ENCODE measurements around the gene ARHGEF2.

ARHGEF2 gene

DNA sequence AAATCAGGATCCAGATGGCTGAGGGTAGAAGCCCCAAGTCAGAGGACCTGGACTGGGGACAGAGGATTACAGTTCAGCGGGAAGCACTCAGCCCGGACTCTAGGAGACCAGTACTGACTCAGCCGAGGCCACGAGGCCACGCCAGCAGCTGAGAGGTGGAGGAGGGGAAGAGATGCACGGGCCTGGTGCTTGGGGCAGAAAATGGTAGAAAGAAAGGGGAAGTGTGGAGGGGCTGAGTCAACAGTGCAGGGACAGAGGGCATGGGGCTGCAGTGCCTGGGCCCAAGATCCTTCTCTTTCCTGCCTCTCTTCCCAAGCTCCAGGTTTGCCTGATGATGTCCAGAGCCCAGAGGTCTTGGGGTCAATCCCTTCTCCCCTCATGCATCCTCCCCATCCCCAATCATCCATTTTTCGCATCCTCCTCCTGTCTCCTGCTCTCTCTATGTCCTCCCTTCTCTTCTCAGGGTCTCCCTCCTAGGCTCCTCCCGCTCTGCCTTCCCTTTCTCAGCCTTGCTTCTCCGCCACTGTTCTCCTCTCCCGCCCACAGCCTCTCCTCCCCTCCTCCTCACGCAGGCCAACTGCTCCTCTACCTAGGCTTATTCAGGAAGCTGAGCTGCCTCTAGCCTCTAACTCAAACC lies 7.7 kb downstream of the ARHGEF2 start:
- no peak for DNase-seq

DNA sequence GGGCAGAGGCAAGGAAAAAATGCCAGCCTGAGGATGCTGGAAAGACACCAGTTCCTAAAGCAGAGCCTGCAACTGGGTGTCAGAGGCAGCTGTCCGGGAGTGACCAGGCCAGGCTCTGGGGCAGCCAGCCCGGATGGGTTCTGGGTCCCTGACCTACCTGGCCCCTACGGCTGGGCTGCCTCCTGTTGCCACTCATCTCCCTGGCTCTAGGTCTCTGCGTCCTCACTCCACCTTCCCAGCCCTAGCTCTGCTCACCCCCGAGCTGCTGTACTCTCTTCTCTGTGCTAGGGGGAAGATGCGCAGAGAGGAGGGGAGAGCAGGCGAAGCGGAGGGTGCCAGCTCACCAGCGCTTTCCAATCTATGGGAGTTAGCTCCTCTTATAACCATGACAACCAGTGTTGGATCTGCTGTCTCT lies 9.0 kb downstream of the ARHGEF2 start:
- DNase-seq: no peak

DNA sequence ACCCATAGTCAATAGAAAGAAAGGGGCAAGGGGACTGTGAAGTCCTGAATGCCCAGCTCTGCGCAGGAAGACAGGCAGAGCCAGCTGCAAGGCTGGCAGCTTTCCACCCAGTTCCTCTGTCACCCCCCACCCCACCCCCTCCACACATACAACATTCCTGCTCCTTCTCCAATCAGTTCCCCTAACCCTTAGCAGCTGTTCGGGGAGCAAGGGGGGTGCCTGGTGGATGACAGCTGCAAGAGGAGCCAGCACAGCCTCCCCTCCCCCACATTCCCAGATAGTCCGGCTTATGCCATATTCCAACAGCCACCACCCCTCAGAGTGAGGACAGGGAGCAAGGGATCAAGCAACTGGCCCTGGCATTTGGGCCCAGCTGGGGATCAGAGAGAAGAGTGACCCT lies 9.7 kb downstream of the ARHGEF2 start:
- no peak for DNase-seq

DNA sequence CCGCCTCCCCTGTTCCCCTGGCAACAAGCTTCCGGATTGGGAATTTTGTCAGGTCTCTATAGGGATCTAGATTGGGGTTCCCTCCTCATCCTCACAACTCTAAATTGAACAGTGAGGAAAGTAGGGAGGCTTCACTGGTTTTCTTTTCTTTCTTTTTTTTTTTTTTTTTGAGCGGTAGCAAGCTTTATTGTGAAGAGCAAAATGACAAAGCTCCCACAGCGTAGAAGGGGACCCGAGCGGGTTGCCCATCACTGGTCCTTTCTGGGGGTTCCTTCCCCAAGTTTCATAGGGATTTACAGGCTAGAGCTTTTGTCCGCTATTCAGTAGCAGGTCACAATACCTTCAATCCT lies 10.3 kb downstream of the ARHGEF2 start:
- no peak for DNase-seq

DNA sequence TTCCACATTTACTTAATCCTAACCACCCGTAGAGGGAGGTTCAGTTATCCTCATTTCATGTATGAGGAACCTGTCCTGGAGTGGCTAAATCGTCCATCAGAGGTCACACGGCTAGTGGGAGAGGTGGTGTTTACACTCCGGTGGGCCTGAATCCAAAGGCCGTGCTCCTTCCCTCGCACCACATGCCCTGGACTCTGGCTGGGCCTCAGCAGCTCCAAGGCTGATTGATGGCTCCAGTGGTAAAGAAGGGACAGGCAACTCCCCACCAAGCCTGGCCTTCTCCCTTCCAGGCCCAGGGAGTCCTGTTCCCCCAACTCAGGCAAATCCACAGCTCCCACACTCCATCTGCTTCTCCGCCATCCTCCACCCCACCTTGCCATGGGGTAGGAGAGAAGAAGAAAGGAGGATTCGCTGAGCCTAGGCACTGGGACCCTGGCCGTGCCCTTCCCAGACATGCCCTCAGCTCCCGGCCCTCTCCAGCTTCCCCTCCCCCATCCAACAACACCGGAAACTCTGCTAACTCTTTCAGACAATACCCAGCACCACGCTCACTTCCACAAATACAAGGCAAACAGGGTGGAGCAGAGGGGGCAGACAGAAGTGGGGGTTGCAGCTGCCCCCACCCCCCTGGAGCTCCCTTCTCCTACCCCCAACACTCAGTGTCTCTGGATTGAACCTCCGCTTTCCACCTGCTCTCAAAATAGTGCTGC lies 10.9 kb downstream of the ARHGEF2 start:
- DNase-seq: no peak

DNA sequence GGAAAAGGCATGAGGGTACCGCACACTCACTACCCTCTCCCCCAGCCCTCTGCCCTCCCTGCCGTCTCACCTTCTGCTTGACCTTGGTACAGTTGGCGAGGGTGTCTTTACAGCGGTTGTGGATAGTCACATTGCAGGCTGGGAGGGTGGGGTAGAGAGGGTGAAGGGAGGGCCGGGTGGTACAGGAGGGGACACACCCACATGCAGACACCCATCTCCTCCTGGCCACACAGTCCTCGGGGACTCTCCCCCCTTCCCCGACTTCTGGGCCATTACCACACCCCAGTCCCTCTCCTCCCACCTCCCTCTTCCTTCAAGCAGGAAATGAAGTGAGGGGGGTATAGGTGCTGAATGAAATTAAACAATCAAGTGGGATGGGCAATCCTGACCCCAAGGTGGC lies 11.6 kb downstream of the ARHGEF2 start:
- no peak for DNase-seq

DNA sequence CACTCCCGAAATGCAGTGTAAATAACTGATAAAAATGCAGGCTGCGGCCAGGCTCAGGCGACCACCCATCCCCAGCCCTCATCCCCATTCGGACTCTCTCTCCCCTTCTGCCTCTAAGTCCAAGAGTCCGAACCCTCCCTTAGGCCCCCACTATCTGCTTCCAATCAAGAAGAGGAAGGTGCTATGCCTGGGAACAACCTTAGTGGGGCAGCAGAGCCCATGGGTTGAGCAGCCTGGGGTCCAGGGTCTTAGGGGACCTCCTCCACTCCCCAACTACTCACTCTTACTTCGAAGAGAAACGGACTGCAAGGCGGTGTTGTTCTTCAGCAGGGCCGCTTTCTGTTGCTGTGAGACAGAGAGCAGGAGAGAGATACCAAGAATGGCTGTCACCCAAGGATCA lies 12.2 kb downstream of the ARHGEF2 start:
- DNase-seq: no peak

DNA sequence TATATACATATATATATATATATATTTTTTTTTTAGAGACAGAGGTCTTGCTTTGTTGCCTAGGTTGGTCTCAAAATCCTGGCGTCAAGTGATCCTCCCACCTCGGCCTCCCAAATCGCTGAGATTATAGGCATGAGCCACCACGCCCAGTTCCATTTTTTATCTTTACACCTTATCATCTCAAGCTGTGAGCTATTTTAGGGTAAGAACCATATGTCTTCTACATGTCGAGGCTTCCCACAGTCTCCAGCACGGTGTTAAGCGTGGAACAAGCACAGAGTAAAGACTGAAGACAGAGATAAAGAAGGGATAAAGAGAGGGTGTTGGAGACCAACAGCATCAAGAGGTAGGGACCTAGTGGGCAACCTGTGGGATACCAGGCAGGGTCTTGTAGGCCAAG lies 14.2 kb downstream of the ARHGEF2 start:
- DNase-seq: no peak

DNA sequence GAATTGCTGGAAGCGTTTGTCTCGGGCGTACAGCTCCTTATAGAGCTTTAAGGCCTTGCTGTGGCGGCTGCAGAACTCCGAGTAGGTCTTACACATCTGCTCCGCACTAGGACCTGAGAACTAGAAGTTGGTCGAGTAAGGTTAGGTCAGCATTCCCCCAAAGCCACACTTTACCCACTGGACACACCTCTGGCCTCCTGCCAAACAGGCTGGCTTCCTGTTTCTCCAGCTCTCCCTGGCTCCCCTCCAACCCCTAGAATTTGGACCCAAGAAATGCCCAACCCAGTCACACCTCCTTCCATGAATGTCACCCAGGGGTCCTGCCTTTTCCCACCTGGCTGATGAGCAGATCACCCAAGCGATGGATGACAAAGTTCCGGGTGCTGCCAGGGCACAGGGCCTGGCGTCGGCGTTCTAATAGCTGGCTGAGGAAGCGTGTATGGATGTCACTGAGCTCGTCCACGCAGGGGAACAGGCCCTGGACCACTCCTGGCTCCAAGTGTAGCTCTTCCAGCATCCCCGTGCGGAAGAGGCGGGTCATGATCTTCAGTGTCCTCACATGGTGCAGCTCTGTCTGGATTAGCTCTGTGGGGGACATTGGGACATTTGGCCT lies 15.6 kb downstream of the ARHGEF2 start:
- no peak for DNase-seq

DNA sequence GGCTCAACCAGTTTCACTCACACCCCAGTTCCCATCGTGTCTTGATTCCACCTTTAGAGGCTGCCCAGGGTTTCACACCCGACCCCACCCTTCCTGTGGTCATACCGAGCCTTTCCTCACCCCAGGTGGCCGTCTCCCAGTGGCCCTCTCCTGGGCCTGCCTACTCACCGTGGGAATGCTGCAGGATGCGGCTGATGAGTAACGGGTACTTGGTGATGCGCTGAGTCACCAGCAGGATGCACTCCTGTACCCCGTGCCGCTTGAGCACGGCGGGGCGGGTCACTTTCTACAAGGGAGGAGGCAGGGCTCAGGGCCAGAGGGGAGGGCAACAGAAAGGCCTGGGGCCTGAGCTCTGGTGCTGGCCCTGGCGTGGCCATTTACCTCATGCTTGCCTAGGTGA lies 16.4 kb downstream of the ARHGEF2 start:
- DNase-seq: no peak

DNA sequence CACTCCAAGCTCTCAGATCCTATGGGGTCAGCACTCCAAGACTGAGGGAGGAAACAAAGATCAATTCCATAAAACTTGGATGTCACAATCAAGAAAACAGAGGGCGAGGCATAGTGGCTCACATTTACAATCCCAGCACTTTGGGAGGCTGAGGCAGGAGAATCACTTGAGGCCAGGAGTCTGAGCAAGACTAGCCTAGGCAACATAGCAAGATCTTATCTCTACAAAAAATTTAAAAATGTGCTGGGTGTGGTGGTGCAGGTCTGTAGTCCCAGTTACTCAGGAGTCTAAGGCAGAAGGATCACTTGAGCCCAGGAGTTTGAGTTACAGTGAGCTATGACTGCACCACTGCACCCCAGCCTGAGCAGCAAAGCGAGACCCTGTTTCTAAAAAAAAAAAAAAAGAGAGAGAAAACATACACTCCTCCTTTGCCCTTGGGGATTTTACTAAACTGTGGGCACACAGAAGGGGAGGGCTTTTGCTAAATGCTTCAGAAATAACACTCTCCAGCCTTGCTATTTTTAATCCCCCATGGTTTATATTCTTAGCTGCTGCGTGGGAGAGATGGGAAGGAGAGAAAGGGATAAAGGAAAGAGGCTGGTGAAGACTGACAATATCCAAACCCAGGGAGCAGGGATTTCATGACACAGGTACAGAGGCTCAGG lies 18.1 kb downstream of the ARHGEF2 start:
- DNase-seq: no peak

DNA sequence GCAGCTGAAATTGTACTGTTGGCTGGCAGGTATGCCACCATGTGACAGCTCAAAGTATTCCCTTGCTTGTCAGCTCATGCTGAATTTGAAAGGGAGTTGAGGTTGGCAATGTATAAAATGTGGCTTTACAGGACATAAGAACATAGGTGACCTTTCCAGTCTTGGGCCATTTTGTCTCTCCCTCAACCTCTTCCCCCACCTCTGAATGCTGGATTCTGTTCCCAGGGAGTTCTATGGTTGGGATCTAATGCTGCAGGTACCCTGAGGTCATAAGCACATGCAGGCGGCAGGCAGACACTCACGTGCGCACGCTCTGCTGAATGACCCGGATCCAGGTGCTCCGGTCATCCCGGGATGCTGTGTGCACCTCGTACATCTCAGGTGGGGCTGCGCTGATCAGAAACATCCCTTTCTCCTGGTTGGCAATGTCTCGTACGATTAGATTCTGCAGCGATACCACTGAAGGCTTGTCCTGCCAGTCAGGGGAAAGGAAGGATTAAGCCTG lies 20.9 kb downstream of the ARHGEF2 start:
- no peak for DNase-seq

DNA sequence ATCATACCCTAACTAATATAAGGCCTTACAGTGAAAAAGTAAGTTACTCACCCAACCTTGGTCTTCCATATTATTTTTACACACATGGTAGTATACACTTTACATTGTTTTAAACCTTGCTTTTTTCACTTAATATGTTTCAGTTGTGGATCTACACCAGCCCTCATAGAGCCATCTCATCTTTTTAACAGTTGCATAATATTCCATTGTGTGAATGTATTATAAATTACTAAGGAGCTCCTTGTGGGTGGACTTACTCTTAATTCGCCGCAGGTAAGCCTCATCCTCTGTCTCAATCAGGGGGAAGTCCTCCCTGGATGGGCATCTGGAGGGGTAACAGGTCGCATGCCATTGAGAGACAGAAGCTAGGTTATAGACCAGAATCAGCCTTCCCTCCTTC lies 23.7 kb downstream of the ARHGEF2 start:
- no peak for DNase-seq

DNA sequence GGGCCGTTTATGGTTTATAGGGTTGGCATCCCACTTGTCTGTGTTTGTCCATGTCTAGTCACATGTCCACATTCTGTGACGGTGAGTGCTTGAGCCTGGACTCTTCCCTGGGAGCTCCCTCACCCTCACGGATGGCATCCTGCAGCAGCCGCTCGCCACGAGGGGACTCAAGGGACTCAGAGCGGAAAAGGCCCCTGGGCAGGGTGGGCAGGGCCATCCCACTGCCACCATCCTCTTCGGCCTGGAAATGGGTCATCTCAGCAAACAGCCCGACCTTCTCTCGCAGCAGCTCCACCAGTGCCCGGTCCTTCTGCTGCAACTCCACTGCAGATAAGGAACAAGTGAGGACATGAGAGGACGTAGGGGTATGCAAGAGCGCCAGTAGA lies 25.8 kb downstream of the ARHGEF2 start:
- no peak for DNase-seq

DNA sequence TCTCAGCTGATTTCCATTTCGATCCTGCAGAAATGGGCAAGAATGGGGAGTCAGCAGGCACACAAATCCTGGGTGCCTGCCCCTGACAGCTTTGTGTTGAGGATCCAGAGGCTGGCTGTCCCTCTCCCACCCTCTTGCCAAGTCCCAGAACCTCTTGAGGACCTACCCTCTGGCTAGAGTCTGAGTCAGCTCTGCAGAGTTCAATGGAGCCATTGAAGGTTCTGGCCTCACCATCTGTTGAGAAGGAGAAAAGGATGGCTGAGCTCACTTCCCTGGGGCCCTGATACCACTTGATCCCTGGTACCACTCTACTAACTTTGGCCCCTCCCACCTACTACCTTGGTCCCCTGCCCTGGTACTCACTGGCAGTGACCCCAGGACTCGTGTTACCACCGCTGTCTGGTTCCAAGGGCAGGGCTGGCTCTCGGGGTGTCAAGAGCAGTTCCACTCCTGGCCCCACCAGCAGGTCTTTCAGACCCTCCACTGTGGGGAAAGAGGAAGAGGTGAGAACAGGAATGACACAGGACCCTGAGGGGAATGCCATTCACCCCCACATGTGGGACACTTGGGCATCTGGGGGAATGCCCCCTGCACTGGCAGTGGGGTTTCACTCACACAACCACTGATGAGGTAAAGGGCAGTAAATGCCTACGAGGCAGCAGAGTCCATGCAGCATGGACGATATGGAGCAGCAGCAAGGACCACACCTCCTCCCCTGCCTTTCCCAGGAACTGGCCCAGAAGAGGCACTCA lies 26.4 kb downstream of the ARHGEF2 start:
- no peak for DNase-seq

DNA sequence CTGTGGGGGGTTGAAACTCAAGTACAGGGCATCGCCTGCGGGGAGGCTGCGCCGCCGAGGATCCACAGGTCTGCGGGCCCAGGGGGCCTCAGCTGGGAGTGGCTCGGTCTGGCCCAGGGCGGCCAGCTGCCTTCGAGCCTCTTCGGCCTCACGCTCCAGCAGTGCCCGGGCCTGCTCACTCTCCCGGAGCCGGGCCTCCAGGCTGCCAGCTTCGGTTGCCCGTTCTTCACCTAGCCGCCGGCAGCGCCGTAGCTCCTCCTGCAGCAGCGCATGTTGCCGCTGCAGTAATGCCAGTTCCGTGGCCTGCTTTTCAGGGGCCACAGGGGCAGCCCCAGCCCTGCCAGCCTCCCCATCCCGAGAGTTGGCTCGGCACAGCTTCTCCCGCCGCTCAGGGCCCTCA lies 27.5 kb downstream of the ARHGEF2 start:
- DNase-seq: no peak

DNA sequence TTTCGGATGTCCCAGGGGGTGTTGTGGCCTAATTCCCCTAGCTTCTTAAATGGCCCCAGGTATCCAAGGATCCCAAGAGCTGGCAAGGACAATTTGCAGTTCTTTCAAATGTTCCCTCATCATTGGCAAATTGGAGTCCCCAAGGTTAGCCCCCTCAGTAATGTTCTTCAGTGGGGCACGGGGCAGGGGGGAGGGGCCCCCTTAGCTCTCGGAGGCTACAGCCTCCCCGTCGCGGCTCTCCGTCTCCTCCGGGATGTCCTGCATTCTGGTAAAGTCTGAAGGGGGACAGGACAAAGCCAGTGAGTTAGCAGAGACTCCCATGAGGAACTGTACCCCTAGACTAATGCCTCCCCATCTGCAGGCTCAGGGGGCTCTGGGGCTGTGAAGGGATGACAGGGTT lies 30.6 kb downstream of the ARHGEF2 start:
- DNase-seq: no peak

DNA sequence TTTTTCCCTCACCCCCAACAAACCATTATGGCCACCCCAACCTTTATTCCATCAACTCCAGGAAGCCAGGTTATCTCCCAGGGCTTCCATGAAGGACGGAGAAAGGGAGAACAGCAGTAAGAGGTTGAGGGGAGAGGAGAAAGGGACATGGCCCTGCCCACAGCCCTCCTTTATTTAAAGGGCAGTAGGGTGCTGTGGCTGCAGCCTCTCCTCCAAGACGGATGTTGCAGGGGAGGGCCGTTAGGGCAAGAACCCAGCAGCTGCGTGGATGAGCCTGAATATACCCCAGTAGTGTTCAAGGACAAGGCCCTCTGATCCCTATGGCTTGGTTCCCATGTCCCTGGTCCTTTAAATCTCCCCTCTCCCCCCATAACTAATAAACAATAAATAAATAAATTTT lies 31.1 kb downstream of the ARHGEF2 start:
- no peak for DNase-seq

DNA sequence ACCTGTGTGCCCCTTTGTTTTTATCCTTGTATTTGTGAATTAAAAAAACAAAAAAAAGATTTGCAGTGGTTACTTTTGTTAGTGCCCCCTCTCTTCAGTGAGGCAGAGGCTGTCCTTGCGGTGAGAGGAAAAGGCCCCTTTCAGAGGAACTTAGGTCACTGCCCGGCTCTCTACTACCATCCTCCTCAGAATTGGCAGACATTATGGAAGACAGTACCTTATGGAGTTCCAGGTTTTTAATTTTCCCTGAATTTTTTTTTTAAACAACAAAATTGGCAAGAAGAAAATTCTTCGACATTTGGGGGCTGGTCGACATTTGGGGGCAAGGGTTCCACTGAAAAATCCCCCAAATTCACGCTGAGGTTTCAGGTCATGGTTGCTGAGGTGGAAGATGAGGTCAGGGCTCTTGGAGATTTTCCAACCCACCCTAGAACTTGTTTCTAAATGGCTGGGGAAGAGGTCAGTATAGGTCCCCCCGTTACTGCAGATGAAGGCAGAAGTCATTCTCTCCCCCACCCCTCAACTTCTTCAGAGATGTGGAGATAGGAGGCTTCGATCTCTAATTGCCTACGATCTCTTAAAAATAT lies 31.6 kb downstream of the ARHGEF2 start:
- no peak for DNase-seq

DNA sequence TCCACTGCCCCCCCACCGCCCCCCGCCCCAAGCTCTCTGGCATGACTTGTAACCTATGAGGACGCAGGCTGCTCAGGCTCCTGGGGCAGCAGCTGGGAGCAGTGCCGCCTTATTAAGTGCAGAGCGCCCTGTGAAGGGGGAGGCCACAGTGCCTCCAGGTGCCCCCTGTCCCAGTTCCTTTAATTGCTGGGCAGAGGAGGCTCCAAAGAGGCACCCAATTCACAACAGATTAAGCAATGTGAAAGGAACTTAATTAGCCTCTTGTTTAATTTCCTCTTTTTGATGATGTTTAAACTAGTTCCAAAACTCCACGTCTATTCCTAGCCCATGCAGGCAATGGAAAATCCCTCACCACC lies 33.9 kb downstream of the ARHGEF2 start:
- no peak for DNase-seq

DNA sequence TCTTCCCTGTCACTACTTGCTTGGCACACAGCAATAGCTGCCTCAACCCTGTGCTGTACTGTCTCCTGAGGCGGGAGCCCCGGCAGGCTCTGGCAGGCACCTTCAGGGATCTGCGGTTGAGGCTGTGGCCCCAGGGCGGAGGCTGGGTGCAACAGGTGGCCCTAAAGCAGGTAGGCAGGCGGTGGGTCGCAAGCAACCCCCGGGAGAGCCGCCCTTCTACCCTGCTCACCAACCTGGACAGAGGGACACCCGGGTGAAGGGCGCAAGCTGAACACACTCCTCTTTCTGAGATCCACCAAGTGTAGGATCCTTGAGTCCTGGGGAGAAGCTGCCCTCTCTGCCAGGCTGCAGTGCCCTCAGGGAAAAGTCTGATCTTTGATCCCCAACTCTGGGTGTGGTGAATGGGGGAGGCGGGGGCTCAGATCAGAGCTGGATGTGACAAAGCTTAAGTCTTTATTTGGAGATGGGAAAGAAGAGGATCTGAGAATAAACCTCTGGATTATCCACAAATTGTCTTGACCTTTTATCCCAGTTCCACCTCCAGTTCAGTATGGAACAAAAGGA lies 35.7 kb downstream of the ARHGEF2 start:
- no peak for DNase-seq

DNA sequence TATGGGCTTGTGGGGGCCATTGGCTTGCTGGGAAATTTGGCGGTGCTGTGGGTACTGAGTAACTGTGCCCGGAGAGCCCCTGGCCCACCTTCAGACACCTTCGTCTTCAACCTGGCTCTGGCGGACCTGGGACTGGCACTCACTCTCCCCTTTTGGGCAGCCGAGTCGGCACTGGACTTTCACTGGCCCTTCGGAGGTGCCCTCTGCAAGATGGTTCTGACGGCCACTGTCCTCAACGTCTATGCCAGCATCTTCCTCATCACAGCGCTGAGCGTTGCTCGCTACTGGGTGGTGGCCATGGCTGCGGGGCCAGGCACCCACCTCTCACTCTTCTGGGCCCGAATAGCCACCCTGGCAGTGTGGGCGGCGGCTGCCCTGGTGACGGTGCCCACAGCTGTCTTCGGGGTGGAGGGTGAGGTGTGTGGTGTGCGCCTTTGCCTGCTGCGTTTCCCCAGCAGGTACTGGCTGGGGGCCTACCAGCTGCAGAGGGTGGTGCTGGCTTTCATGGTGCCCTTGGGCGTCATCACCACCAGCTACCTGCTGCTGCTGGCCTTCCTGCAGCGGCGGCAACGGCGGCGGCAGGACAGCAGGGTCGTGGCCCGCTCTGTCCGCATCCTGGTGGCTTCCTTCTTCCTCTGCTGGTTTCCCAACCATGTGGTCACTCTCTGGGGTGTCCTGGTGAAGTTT lies 36.4 kb downstream of the ARHGEF2 start:
- DNase-seq: no peak
